ENCODE data around the gene DUSP15. TPM values are rescaled to one million over a fixed set of nuclear protein-coding genes. Genes with fewer than 3 reads are reported as not detected.

DUSP15 gene
- total and polyA plus RNA-seq, 2 experiments from 2014 or later: 7.2 to 20.3 TPM

- Histone ChIP-seq H3K9me3 (ENCODE audit: low read depth) (no peaks in the 10 kb centered on the region), H3K36me3 (no peaks in the 10 kb centered on the region), H3K4me1 (ENCODE audit: low read depth) (no peaks in the 10 kb centered on the region), H3K4me3 (no peak overlapping the region), H3K27me3 (no peaks in the 10 kb centered on the region), H3K27ac (no peak overlapping the region)
- DNase-seq (ENCODE audit: low read depth in 1 of 2, low spot score in 1 of 2): no peak
- TF ChIP-seq CTCF (IDR thresholded peaks at IDR 0.05; ENCODE audit: low read depth, low read length): no peak
Measured at GRCh38 chr20:31875671-31876070, 5.3 kb upstream of the DUSP15 start.

- H3K4me1 ChIP-seq (ENCODE audit: low read depth): peaks cover 3% of the 10 kb centered on the region
- no peak for TF ChIP-seq CTCF (IDR thresholded peaks at IDR 0.05; ENCODE audit: low read depth, low read length)
- no peak overlapping the region for H3K27ac ChIP-seq
- H3K36me3 ChIP-seq: no peaks in the 10 kb centered on the region
- no peak overlapping the region for H3K4me3 ChIP-seq
- H3K9me3 ChIP-seq (ENCODE audit: low read depth): no peaks in the 10 kb centered on the region
- DNase-seq (ENCODE audit: low read depth in 1 of 2, low spot score in 1 of 2): no peak
- no peaks in the 10 kb centered on the region for H3K27me3 ChIP-seq
Measured at GRCh38 chr20:31872406-31872805, 2.1 kb upstream of the DUSP15 start.

- no peaks in the 10 kb centered on the region for H3K9me3 ChIP-seq (ENCODE audit: low read depth)
- H3K4me1 ChIP-seq (ENCODE audit: low read depth): peaks cover 3% of the 10 kb centered on the region
- DNase-seq (ENCODE audit: low read depth in 1 of 2, low spot score in 1 of 2): no peak
- H3K36me3 ChIP-seq: no peaks in the 10 kb centered on the region
- no peak overlapping the region for H3K4me3 ChIP-seq
- no peaks in the 10 kb centered on the region for H3K27me3 ChIP-seq
- no peak for TF ChIP-seq CTCF (IDR thresholded peaks at IDR 0.05; ENCODE audit: low read depth, low read length)
- H3K27ac ChIP-seq: no peak overlapping the region
Measured at GRCh38 chr20:31871618-31871954, 1.3 kb upstream of the DUSP15 start.

- DNase-seq (ENCODE audit: low read depth in 1 of 2, low spot score in 1 of 2): no peak
- H3K4me1 ChIP-seq (ENCODE audit: low read depth): peaks cover 3% of the 10 kb centered on the region
Measured at GRCh38 chr20:31870726-31871617, 645 bp upstream of the DUSP15 start.

GRCh38 chr20:31869673-31869941 lies 720 bp downstream of the DUSP15 start:
- DNase-seq (ENCODE audit: low read depth in 1 of 2, low spot score in 1 of 2): no peak
- Histone ChIP-seq H3K27me3 (no peaks in the 10 kb centered on the region), H3K4me1 (ENCODE audit: low read depth) (peaks cover 3% of the 10 kb centered on the region)

More at GRCh38 chr20:31870726-31871617, 645 bp upstream of the DUSP15 start:
- Histone ChIP-seq H3K36me3 (no peaks in the 10 kb centered on the region), H3K9me3 (ENCODE audit: low read depth) (no peaks in the 10 kb centered on the region), H3K27me3 (no peaks in the 10 kb centered on the region), H3K4me3 (peak overlapping the region; percentile 65), H3K27ac (no peak overlapping the region)
- TF ChIP-seq CTCF (IDR thresholded peaks at IDR 0.05; ENCODE audit: low read depth, low read length): no peak

More at GRCh38 chr20:31869673-31869941, 720 bp downstream of the DUSP15 start:
- no peaks in the 10 kb centered on the region for H3K9me3 ChIP-seq (ENCODE audit: low read depth)
- peak overlapping the region; percentile 65 for H3K4me3 ChIP-seq
- no peak for TF ChIP-seq CTCF (IDR thresholded peaks at IDR 0.05; ENCODE audit: low read depth, low read length)
- H3K27ac ChIP-seq: no peak overlapping the region
- H3K36me3 ChIP-seq: no peaks in the 10 kb centered on the region
